ENCODE results near the gene TP53I13. TPM values are rescaled to one million over a fixed set of nuclear protein-coding genes. Genes with fewer than 3 reads are reported as not detected.

The TP53I13 gene
- total and polyA plus RNA-seq, 2 of the 4 experiments (the other 2 are of a cell fraction) = 22.0 to 48.3 TPM

DNA sequence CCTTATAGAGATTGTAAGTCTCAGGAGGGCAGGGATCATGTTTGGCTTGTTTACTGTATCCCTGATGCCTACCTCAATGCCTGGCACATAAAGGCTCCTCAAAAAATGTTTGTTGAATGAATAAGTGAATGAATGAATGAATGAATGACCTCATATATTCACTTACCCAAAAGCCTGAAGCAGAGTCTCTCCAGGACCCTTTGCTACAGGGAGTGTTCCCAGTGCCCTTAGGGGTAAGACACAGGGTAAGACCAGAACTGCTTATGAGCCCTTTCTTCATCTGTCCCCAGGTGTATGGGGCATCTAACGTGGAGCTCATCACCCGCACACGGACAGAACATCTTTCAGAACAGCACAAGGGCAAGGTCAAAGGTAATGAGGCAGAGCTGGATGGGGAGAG lies 41.9 kb downstream of the TP53I13 start:
- no TSS peak for BruUV-seq (replicated peaks)
- TF ChIP-seq POLR2A (IDR thresholded peaks at IDR 0.05; ENCODE audit: low read depth, low read length) (no peak), RFX5 (IDR thresholded peaks at IDR 0.05; ENCODE audit: low read depth, low read length) (no peak), MAFK (IDR thresholded peaks at IDR 0.05; ENCODE audit: low read depth, low read length) (no peak), RAD21 (IDR thresholded peaks at IDR 0.05; ENCODE audit: low read length) (no peak), MAZ (IDR thresholded peaks at IDR 0.05; ENCODE audit: borderline replicate concordance, low read depth, low read length) (no peak), NFE2L2 (IDR thresholded peaks at IDR 0.05; ENCODE audit: low read depth, low read length) (no peak), MXI1 (IDR thresholded peaks at IDR 0.05; ENCODE audit: borderline replicate concordance, low read depth, low read length) (no peak), FOS (IDR thresholded peaks at IDR 0.05; ENCODE audit: low read depth, low read length) (no peak), RCOR1 (IDR thresholded peaks at IDR 0.05; ENCODE audit: insufficient replicate concordance, low read length) (no peak), BHLHE40 (IDR thresholded peaks at IDR 0.05; ENCODE audit: low read depth, low read length) (no peak), CEBPB (IDR thresholded peaks at IDR 0.05; ENCODE audit: low read depth, low read length) (no peak), CHD1 (IDR thresholded peaks at IDR 0.05; ENCODE audit: low read depth, low read length) (no peak)
- TF ChIP-seq, protein P1, sequence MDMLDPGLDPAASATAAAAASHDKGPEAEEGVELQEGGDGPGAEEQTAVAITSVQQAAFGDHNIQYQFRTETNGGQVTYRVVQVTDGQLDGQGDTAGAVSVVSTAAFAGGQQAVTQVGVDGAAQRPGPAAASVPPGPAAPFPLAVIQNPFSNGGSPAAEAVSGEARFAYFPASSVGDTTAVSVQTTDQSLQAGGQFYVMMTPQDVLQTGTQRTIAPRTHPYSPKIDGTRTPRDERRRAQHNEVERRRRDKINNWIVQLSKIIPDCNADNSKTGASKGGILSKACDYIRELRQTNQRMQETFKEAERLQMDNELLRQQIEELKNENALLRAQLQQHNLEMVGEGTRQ (IDR thresholded peaks at IDR 0.05; ENCODE audit: low read depth, low read length) = no peak
- TF ChIP-seq, protein P2, sequence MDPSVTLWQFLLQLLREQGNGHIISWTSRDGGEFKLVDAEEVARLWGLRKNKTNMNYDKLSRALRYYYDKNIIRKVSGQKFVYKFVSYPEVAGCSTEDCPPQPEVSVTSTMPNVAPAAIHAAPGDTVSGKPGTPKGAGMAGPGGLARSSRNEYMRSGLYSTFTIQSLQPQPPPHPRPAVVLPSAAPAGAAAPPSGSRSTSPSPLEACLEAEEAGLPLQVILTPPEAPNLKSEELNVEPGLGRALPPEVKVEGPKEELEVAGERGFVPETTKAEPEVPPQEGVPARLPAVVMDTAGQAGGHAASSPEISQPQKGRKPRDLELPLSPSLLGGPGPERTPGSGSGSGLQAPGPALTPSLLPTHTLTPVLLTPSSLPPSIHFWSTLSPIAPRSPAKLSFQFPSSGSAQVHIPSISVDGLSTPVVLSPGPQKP (IDR thresholded peaks at IDR 0.05; ENCODE audit: borderline replicate concordance, low read depth, low read length) = no peak
- TF ChIP-seq, protein P3, sequence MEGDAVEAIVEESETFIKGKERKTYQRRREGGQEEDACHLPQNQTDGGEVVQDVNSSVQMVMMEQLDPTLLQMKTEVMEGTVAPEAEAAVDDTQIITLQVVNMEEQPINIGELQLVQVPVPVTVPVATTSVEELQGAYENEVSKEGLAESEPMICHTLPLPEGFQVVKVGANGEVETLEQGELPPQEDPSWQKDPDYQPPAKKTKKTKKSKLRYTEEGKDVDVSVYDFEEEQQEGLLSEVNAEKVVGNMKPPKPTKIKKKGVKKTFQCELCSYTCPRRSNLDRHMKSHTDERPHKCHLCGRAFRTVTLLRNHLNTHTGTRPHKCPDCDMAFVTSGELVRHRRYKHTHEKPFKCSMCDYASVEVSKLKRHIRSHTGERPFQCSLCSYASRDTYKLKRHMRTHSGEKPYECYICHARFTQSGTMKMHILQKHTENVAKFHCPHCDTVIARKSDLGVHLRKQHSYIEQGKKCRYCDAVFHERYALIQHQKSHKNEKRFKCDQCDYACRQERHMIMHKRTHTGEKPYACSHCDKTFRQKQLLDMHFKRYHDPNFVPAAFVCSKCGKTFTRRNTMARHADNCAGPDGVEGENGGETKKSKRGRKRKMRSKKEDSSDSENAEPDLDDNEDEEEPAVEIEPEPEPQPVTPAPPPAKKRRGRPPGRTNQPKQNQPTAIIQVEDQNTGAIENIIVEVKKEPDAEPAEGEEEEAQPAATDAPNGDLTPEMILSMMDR (conservative IDR thresholded peaks at IDR 0.05; ENCODE audit: low read depth, low read length) = no peak
- Histone ChIP-seq H2AK5ac (ENCODE audit: low read depth, low read length) (no peak overlapping the region), H3K9me3 (ENCODE audit: control insufficient read depth, insufficient read depth, low read length) (no peaks in the 10 kb centered on the region), H3K4me1 (ENCODE audit: control insufficient read depth, insufficient read depth, low read length) (no peaks in the 10 kb centered on the region), H3K4me2 (ENCODE audit: low read depth, low read length) (no peak overlapping the region), H3K14ac (replicated peaks; ENCODE audit: low read depth, low read length) (no peak overlapping the region), H3K27ac (ENCODE audit: insufficient read depth, low read length) (no peak overlapping the region), H4K91ac (ENCODE audit: insufficient read depth, low read depth, low read length) (no peak overlapping the region), H3K27me3 (ENCODE audit: control insufficient read depth, insufficient read depth, low read length) (no peaks in the 10 kb centered on the region), H3K79me1 (ENCODE audit: low read depth in 1 of 2, low read length in 2 of 2) (0 out of 4 replicates have a peak, but pooled peaks cover 0 to 2% of the 10 kb centered on the region in 2 experiments), H2BK15ac (ENCODE audit: low read depth, low read length) (no peak overlapping the region), H4K8ac (ENCODE audit: low read depth in 2 of 2, low read length in 2 of 2) (no peak overlapping the region), H2AK9ac (replicated peaks; ENCODE audit: low read depth, low read length, poor library complexity) (no peak overlapping the region), H2AFZ (replicated peaks; ENCODE audit: low read length, poor library complexity) (no peak overlapping the region), H3K4ac (ENCODE audit: low read depth, low read length) (no peak overlapping the region), H3K23ac (ENCODE audit: low read depth, low read length) (no peak overlapping the region), H2BK20ac (ENCODE audit: low read depth, low read length) (no peak overlapping the region), H3K9ac (ENCODE audit: low read depth, low read length) (no peak overlapping the region), H3K56ac (ENCODE audit: extremely low read depth, insufficient read depth, low read length) (no peak overlapping the region), H2BK5ac (ENCODE audit: low read depth, low read length, poor library complexity, severe bottlenecking) (no peak overlapping the region), H3K4me3 (ENCODE audit: insufficient read depth, low read depth, low read length) (no peak overlapping the region), H4K5ac (ENCODE audit: low read depth, low read length) (no peak overlapping the region), H2BK120ac (ENCODE audit: low read depth, low read length) (no peak overlapping the region), H3K36me3 (ENCODE audit: control insufficient read depth, insufficient read depth, low read length) (peaks cover 2% of the 10 kb centered on the region; the same call in 1 of the 2 replicates), H3K18ac (ENCODE audit: low read depth, low read length) (no peak overlapping the region), H3K9me1 (ENCODE audit: insufficient read depth, low read length) (peaks cover 8% of the 10 kb centered on the region; the same call in 1 of the 2 replicates), H4K20me1 (ENCODE audit: insufficient read depth, low read length) (no peaks in the 10 kb centered on the region)
- no CpG with 5 or more reads among the region's 3 CpGs for WGBS, 2 experiments (ENCODE audit: extremely low coverage in 2 of 2, insufficient read length in 1 of 2)
- CTCF ChIA-PET = no interaction called here
- dilution Hi-C loops (cut with HindIII; ENCODE audit: low sequenced_read_pairs, unreplicated experiment) = no loop called here
- in situ Hi-C loops (cut with MboI; ENCODE audit: low sequenced_read_pairs) = no loop called here
- intact Hi-C loops (cut with micrococcal nuclease) = no loop called here
- ATAC-seq (ENCODE audit: low read depth) (no peak), DNase-seq (no peak)
- POLR2A ChIA-PET (ENCODE audit: unreplicated experiment) = no interaction called here

Measured in IMR-90 (cell line).